ENCODE data around the gene CGB5.
"Not testable (repeated sequence)": the region's sequence is repeated elsewhere in the genome, so short reads cannot be mapped to it uniquely, and the experiment has no call there.

The CGB5 gene

DNA sequence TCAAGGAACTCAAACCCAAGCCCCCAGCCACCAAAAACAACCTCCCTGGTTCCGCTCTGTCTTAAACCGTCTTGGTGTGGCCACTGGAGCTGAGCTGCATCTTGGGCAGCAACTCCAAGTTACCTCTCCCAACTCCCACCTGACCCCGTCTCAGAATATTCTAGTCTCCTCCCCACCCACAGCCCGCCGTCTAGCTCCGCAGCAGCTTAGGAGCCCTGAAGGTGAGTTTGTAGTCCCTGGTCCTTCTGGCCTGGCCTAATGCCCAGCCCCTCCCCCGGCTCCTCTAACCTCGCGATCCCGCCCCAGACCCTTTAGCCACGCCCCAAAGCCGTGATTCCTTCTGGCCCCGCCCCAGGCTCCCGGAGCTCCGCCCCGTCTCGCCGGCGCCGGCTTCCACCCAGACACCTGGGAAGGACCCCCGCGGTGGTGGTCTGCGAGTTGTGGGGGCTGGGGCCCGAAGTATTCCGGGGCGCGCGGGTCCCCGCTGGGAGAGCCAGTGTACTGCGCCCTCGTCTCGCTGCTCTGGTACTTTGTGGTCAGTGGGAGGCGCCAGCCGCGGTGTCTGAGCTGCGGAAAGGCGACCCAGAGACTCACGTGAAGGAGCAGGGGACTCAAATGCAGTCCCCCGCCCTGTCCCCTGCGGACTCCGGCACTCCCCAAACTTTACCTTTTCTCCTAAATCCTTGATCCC, 24.3 kb upstream of the CGB5 start:
- H3K27ac ChIP-seq, result no peak overlapping the region
- H3K36me3 ChIP-seq, result peaks cover 20% of the 10 kb centered on the region
- peaks cover 57% of the 10 kb centered on the region for H3K27me3 ChIP-seq
- no peaks in the 10 kb centered on the region for H3K9me3 ChIP-seq
- H3K4me3 ChIP-seq (ENCODE audit: low read depth in 1 of 2, low read length in 1 of 2), result peak overlapping the region; percentile 23 to 55
- peaks cover 23% of the 10 kb centered on the region in 2 experiments for H3K4me1 ChIP-seq (ENCODE audit: control insufficient read depth in 1 of 2, insufficient read depth in 1 of 2, low read depth in 1 of 2, low read length in 1 of 2)
- TF ChIP-seq CTCF (IDR thresholded peaks at IDR 0.05), result no peak

DNA sequence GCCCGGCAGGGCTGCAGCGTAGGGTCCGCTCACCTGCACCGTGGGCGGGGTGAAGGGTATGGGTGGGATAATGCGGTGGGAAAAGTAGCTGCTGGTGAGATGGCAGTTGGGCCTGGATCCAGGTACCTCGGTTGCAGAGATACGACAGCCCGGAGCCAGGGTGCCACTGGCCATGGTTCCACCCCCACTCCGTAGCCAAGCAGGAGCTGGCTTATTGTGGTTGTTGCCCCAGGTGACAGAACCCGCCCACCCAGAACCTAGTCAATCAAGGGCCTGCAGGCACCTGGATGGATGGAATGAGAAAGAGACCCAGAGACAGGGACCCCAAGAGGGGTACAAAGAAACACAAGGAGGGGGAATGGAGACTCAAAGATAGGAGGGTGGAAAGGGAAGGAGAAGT, 23.3 kb upstream of the CGB5 start:
- no peak overlapping the region for H3K27ac ChIP-seq
- H3K4me3 ChIP-seq (ENCODE audit: low read depth in 1 of 2, low read length in 1 of 2), result no peak overlapping the region
- H3K36me3 ChIP-seq, result peaks cover 10% of the 10 kb centered on the region
- no peak for TF ChIP-seq CTCF (IDR thresholded peaks at IDR 0.05)
- H3K4me1 ChIP-seq (ENCODE audit: control insufficient read depth in 1 of 2, insufficient read depth in 1 of 2, low read depth in 1 of 2, low read length in 1 of 2), result peaks cover 23% of the 10 kb centered on the region in 2 experiments
- H3K9me3 ChIP-seq, result no peaks in the 10 kb centered on the region
- H3K27me3 ChIP-seq, result peaks cover 57% of the 10 kb centered on the region

DNA sequence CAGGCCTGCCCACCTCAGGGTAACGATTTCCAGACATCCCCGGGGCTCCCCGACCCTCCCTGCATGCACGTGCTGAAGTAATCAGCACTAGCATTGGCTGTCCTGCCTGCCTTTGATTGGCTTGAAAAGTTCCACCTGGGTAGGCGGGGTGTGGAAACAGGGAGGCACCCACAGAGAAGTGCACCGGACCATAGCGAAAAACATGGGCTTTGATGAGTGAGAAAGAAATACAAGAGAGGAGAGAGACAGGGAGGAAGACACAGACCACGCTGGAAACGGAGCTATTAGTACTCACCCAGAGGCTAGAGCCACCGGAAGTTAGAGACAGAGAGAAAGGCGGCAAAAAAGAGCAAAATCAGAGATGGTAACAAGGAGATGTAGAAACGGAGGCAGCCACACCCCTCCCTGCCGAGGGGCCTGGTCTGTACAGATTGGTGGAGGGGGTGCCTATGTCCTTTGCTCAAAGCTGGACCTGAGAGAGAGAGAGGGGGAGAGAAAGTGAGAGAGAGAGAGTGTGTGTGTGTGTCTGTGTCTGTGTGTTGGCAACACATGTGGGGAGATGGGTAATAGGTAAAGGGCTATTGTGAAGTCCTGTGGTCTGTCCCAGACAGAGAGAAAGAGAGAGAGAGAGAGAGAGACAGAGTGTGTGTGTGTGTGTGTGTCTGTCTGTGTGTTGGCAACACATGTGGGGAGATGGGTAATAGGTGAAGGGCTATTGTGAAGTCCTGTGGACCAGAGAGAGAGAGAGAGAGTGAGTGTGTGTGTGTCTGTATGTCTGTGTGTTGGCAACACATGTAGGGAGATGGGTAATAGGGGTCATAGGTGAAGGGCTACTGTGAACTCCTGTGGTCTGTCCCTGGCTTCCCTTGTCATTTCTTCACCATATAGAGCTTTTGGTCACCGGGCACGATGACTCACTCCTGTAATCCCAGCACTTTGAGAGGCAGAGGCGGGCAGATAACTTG, 22.4 kb upstream of the CGB5 start:
- peaks cover 57% of the 10 kb centered on the region for H3K27me3 ChIP-seq
- H3K4me1 ChIP-seq (ENCODE audit: control insufficient read depth in 1 of 2, insufficient read depth in 1 of 2, low read depth in 1 of 2, low read length in 1 of 2), result peaks cover 23% of the 10 kb centered on the region in 2 experiments
- H3K36me3 ChIP-seq, result peaks cover 1% of the 10 kb centered on the region
- H3K27ac ChIP-seq, result no peak overlapping the region
- H3K4me3 ChIP-seq (ENCODE audit: low read depth in 1 of 2, low read length in 1 of 2), result no peak overlapping the region
- no peaks in the 10 kb centered on the region for H3K9me3 ChIP-seq
- no peak for TF ChIP-seq CTCF (IDR thresholded peaks at IDR 0.05)

- Histone ChIP-seq H3K9me3 (no peaks in the 10 kb centered on the region), H3K27ac (no peak overlapping the region)
- no peak for TF ChIP-seq CTCF (IDR thresholded peaks at IDR 0.05)
Measured at GRCh38 chr19:49022116-49022515, 21.5 kb upstream of the CGB5 start.

GRCh38 chr19:49024233-49024632, 19.4 kb upstream of the CGB5 start, which contains the start of gene CGB3:
TSS of gene CGB3 (minus strand) at chr19:49024333. CDS start at chr19:49023971, 362 bp downstream.
- not testable (repeated sequence) for H3K27ac ChIP-seq; H3K4me1 ChIP-seq (ENCODE audit: control insufficient read depth in 1 of 2, insufficient read depth in 1 of 2, low read depth in 1 of 2, low read length in 1 of 2); H3K36me3 ChIP-seq; H3K4me3 ChIP-seq (ENCODE audit: low read depth in 1 of 2, low read length in 1 of 2); H3K9me3 ChIP-seq
- peaks cover 34% of the 10 kb centered on the region for H3K27me3 ChIP-seq

More at GRCh38 chr19:49022116-49022515, 21.5 kb upstream of the CGB5 start:
- Histone ChIP-seq H3K4me1 (ENCODE audit: control insufficient read depth in 1 of 2, insufficient read depth in 1 of 2, low read depth in 1 of 2, low read length in 1 of 2) (peaks cover 23% of the 10 kb centered on the region in 2 experiments), H3K4me3 (ENCODE audit: low read depth in 1 of 2, low read length in 1 of 2) (no peak overlapping the region), H3K27me3 (peaks cover 55% of the 10 kb centered on the region), H3K36me3 (no peaks in the 10 kb centered on the region)

GRCh38 chr19:49025088-49025487, 18.6 kb upstream of the CGB5 start:
- not testable (repeated sequence) for H3K4me3 ChIP-seq (ENCODE audit: low read depth in 1 of 2, low read length in 1 of 2); H3K9me3 ChIP-seq; H3K4me1 ChIP-seq (ENCODE audit: control insufficient read depth in 1 of 2, insufficient read depth in 1 of 2, low read depth in 1 of 2, low read length in 1 of 2)

DNA sequence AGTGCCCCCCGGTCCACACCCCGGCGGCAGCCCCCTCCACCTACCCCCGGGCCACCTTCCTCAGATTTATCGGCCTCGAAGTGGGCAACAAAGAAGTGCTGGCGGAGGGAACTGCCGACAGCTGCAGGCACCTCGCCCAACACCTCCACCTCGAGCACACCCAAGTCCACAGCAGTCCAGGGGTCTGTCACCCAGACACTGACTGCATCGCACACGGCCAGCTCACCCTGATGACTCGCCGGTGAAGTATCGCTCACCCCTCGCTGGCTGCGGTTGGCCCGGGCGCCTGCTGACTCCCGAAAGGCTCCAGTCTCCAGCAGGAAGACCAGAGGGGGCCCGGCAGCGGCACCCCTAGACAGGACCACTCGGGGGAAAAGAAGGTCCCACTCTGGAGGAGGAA, 18.0 kb upstream of the CGB5 start:
- peaks cover 20% of the 10 kb centered on the region for H3K27me3 ChIP-seq
- not testable (repeated sequence) for H3K4me1 ChIP-seq (ENCODE audit: control insufficient read depth in 1 of 2, insufficient read depth in 1 of 2, low read depth in 1 of 2, low read length in 1 of 2); H3K9me3 ChIP-seq; H3K27ac ChIP-seq; H3K36me3 ChIP-seq; H3K4me3 ChIP-seq (ENCODE audit: low read depth in 1 of 2, low read length in 1 of 2)

More at GRCh38 chr19:49025088-49025487, 18.6 kb upstream of the CGB5 start:
- peaks cover 26% of the 10 kb centered on the region for H3K27me3 ChIP-seq
- not testable (repeated sequence) for H3K27ac ChIP-seq, H3K36me3 ChIP-seq

DNA sequence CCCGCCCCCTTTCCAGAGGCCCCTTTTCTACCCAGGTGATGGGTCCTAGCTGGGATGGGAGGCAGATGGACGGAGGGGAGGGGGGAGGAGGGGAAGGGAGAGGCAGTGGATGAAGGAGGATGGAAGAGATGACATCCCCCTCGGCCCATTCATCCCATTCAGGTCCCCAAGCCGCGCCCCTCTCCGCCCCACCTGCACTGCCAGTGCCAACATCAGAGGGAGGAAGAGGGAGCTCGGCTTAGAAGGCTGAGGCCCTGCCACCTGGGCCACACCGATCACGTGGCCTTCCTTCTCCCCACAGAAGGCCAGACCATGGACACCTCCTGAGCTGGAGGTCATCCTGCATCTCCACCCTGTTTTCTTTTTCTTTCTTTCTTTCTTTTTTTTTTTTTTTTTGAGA, 15.0 kb upstream of the CGB5 start:
- not testable (repeated sequence) for H3K4me3 ChIP-seq (ENCODE audit: low read depth in 1 of 2, low read length in 1 of 2); H3K4me1 ChIP-seq (ENCODE audit: control insufficient read depth in 1 of 2, insufficient read depth in 1 of 2, low read depth in 1 of 2, low read length in 1 of 2); H3K9me3 ChIP-seq; H3K27me3 ChIP-seq; H3K36me3 ChIP-seq; H3K27ac ChIP-seq

DNA sequence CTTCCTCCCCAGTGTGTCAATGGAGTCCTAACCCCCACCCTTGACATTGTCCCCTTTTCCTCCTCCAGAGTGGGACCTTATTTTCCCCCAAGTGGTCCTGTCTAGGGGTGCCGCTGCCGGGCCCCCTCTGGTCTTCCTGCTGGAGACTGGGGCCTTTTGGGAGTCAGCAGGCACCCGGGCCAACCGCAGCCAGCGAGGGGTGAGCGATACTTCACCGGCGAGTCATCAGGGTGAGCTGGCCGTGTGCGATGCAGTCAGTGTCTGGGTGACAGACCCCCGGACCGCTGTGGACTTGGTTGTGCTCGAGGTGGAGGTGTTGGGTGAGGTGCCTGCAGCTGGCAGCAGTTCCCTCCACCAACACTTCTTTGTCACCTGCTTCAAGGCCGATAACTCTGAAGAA, 13.9 kb upstream of the CGB5 start:
- H3K27me3 ChIP-seq; H3K27ac ChIP-seq; H3K36me3 ChIP-seq; H3K4me1 ChIP-seq (ENCODE audit: control insufficient read depth in 1 of 2, insufficient read depth in 1 of 2, low read depth in 1 of 2, low read length in 1 of 2); H3K4me3 ChIP-seq (ENCODE audit: low read depth in 1 of 2, low read length in 1 of 2); H3K9me3 ChIP-seq: not testable (repeated sequence)
